Lower leg skin (tissue), 4 donors: ENCODE measurements around the gene SCN3B. TPM values are rescaled to one million over a fixed set of nuclear protein-coding genes. Genes with fewer than 3 reads are reported as not detected.
"Not testable (repeated sequence)": the region's sequence is repeated elsewhere in the genome, so short reads cannot be mapped to it uniquely, and the experiment has no call there.

Experiments used
- DNase-seq, 2 donors: peaks; one replicate each; pipeline ENCODE4 v3.0.0-alpha.2; 2019; ENCODE audit warnings: low spot score in 2 of 2
- H3K4me3 ChIP-seq: fragments of 200-600 bp; sonication (generic); 2 replicates; pipeline ENCODE4 v1.5.1; 2017; ENCODE audit warnings: mild to moderate bottlenecking, low read depth; ENCODE audit not compliant: poor library complexity, severe bottlenecking
- CTCF ChIP-seq, 3 donors: fragments of 450-650 bp; IDR thresholded peaks; one replicate each; pipeline ENCODE4 v1.5.1; 2016; ENCODE audit warnings: antibody characterized with exemption in 3 of 3, mild to moderate bottlenecking in 3 of 3, moderate library complexity in 2 of 3
- POLR2A ChIP-seq, 2 donors: fragments of 450-650 bp; IDR thresholded peaks; one replicate each; pipeline ENCODE4 v1.6.1; 2016 to 2017; ENCODE audit warnings: antibody characterized with exemption in 2 of 2, mild to moderate bottlenecking in 1 of 2, moderate library complexity in 1 of 2
- WGBS, 2 donors: methylation state at CpG; one replicate each; pipeline ENCODE4 v1.1.5; 2018; 5-methylcytosine and 5-hydroxymethylcytosine counted together
- intact Hi-C: fragments of 100-400 bp; cut with DNase I; formaldehyde crosslinking; loops from one replicate; pipeline ENCODE4 v1.15.0; 2023; ENCODE audit warnings: low total_unique reads
- total RNA-seq, 4 donors: library from RNA; depleted of rRNA; stranded (reverse); fragments of >200 nt; gene quantifications; one replicate each; pipeline ENCODE4 v1.1.0, GENCODE V29; 2016

Gene SCN3B
- total RNA-seq, 4 donors from 2014 or later: 0.51 to 5.1 (median 0.92) TPM

- 86% methylated on average over 5 of the region's 5 CpGs for WGBS, 2 donors
- no peak for DNase-seq
- no peak for TF ChIP-seq POLR2A (IDR thresholded peaks at IDR 0.05)
- TF ChIP-seq CTCF (IDR thresholded peaks at IDR 0.05): no peak
- intact Hi-C loops: no loop called here
- H3K4me3 ChIP-seq: no peak overlapping the region
Observed at GRCh38 chr11:123672568-123672967, 18.1 kb upstream of the SCN3B start.

- DNase-seq: no peak
- H3K4me3 ChIP-seq: no peak overlapping the region
- WGBS, 2 donors: 62 to 72% methylated on average over 9 of the region's 9 CpGs
- TF ChIP-seq CTCF (IDR thresholded peaks at IDR 0.05) (no peak), POLR2A (IDR thresholded peaks at IDR 0.05) (no peak)
- intact Hi-C loops: no loop called here
Observed at GRCh38 chr11:123671534-123671933, 17.1 kb upstream of the SCN3B start.

GRCh38 chr11:123670081-123670480 lies 15.7 kb upstream of the SCN3B start:
- no peak overlapping the region for H3K4me3 ChIP-seq
- TF ChIP-seq POLR2A (IDR thresholded peaks at IDR 0.05): no peak
- no peak for TF ChIP-seq CTCF (IDR thresholded peaks at IDR 0.05)
- 57 to 69% methylated on average over 1 of the region's 1 CpG for WGBS, 2 donors
- intact Hi-C loops: no loop called here
- no peak for DNase-seq

- no peak for TF ChIP-seq POLR2A (IDR thresholded peaks at IDR 0.05)
- intact Hi-C loops: no loop called here
- DNase-seq: no peak
- WGBS, 2 donors: 66 to 78% methylated on average over 1 of the region's 1 CpG
- no peak overlapping the region for H3K4me3 ChIP-seq
Observed at GRCh38 chr11:123665306-123665705, 10.9 kb upstream of the SCN3B start.

- DNase-seq, H3K4me3 ChIP-seq, intact Hi-C loops: not testable (repeated sequence)
- WGBS, 2 donors: 27 to 34% methylated on average over 3 of the region's 3 CpGs
Observed at GRCh38 chr11:123659965-123660364, 5.5 kb upstream of the SCN3B start.

GRCh38 chr11:123659311-123659710 lies 4.9 kb upstream of the SCN3B start:
- H3K4me3 ChIP-seq: no peak overlapping the region
- intact Hi-C loops: no loop called here
- TF ChIP-seq CTCF (IDR thresholded peaks at IDR 0.05) (no peak), POLR2A (IDR thresholded peaks at IDR 0.05) (no peak)
- 62 to 73% methylated on average over 2 of the region's 2 CpGs for WGBS, 2 donors
- DNase-seq: no peak

GRCh38 chr11:123653827-123654565 lies 428 bp downstream of the SCN3B start:
- intact Hi-C loops: loop anchor here (5.0 kb wide), 1 partner anchor 938 kb away; no protein-coding TSS in a partner anchor
- 1 to 3% methylated on average over 29 to 49 of the region's 64 CpGs for WGBS, 2 donors
- TF ChIP-seq POLR2A (IDR thresholded peaks at IDR 0.05) (no peak), CTCF (IDR thresholded peaks at IDR 0.05) (no peak)
- peak in 1 of 2 donors; percentile 86 for DNase-seq
- peak overlapping the region; percentile 35 for H3K4me3 ChIP-seq
